Adrenal gland (tissue), 12 donors: Measurements from ENCODE around the gene PIGN. TPM values are rescaled to one million over a fixed set of nuclear protein-coding genes. Genes with fewer than 3 reads are reported as not detected.

ENCODE experiments used
- DNase-seq, 7 donors: peaks; one replicate each; pipeline ENCODE4 v3.0.0-alpha.2; 2019 to 2020
- H3K27ac ChIP-seq, 5 donors: fragments of 200-600 bp; sonication (generic) in 4 of 5; 1 replicate in 3 of 5; 2 replicates in 2 of 5; pipeline versions ENCODE4 v1.5.1 to v1.8.0; 2016 to 2020; ENCODE audit warnings: mild to moderate bottlenecking in 1 of 5
- H3K27me3 ChIP-seq: fragments of 200-600 bp; 2 replicates; pipeline ENCODE4 v1.8.0; 2021
- H3K36me3 ChIP-seq, 2 donors: fragments of 200-600 bp; replicated peaks in 1 of 2; 1 replicate in 1 of 2; 2 replicates in 1 of 2; pipeline versions ENCODE4 v1.5.1 to v1.8.0; 2018 to 2022
- H3K4me1 ChIP-seq, 2 donors: fragments of 200-600 bp; replicated peaks in 1 of 2; 1 replicate in 1 of 2; 2 replicates in 1 of 2; pipeline versions ENCODE4 v1.5.1 to v1.8.0; 2018 to 2021
- H3K4me3 ChIP-seq, 4 donors: fragments of 200-600 bp; sonication (generic) in 3 of 4; one replicate each; pipeline ENCODE4 v1.5.1; 2016 to 2018
- H3K9me3 ChIP-seq, 3 donors: fragments of 200-600 bp; sonication (generic) in 1 of 3; replicated peaks in 1 of 3; 1 replicate in 2 of 3; 2 replicates in 1 of 3; pipeline versions ENCODE4 v1.5.1 to v1.8.0; 2016 to 2021
- POLR2A ChIP-seq, 2 donors: fragments of 450-650 bp; IDR thresholded peaks; one replicate each; pipeline ENCODE4 v1.6.1; 2017; ENCODE audit warnings: antibody characterized with exemption in 2 of 2, mild to moderate bottlenecking in 2 of 2, moderate library complexity in 1 of 2
- WGBS, 4 donors: extraction: QIAGEN DNeasy Blood & Tissue Kit in 2 of 4; methylation state at CpG; one replicate each; pipeline versions ENCODE4 v1.1.5 to v1.1.7; 2013 to 2017; 5-methylcytosine and 5-hydroxymethylcytosine counted together
- intact Hi-C, 2 donors: fragments of 100-400 bp; cut with DNase I; formaldehyde crosslinking; loops; one replicate each; pipeline versions ENCODE4 v1.14.1 to v1.15.0; 2022 to 2023
- polyA plus RNA-seq, 3 donors: library from polyadenylated mRNA; stranded (reverse); fragments of 200-250 nt in 2 of 3; fragments of 350-450 nt in 1 of 3; fragmentation: Illumina TruSeq in 1 of 3; extraction: RNeasy Lipid Tissue Mini Kit (QIAGEN cat#74804) in 1 of 3; gene quantifications; one replicate each; pipeline ENCODE4 v1.2.3, GENCODE V29; 2013 to 2014
- total RNA-seq, 9 donors: library from RNA; depleted of rRNA in 4 of 9; stranded (reverse); fragments of >200 nt in 4 of 9; fragments of 120-200 nt in 1 of 9; fragmentation: NEBNext Ultra II Directional in 1 of 9; extraction: Animal tissue kit (Norgen Biotek cat#: 25700) in 1 of 9; gene quantifications; one replicate each; pipeline versions ENCODE4 v1.1.0 to v1.2.4, GENCODE V29; 2013 to 2023
- TF ChIP-seq, protein P1 (sequence below), 6 experiments: fragments of 450-650 bp in 4 of 6; fragments of 200-600 bp in 2 of 6; sonication (generic) in 1 of 6; IDR thresholded peaks; 1 replicate in 5 of 6; 2 replicates in 1 of 6; pipeline versions ENCODE4 v1.5.1 to v1.8.0; 2016 to 2021; ENCODE audit warnings: antibody characterized with exemption in 6 of 6, mild to moderate bottlenecking in 2 of 6, moderate library complexity in 1 of 6
- donor health status: healthy with polysubstance abuse.
- donor health status: Bipolar disorder and iron deficiency.
- donor health status: DM: yes; HTN: yes; CAD: no.
- donor health status: DM: no; HTN: no; CAD: no.
- donor health status: DM: no; HTN: no; CAD: no.
- donor health status: DM: yes; HTN: yes; CAD: no.

The PIGN gene
- total and polyA plus RNA-seq, 12 donors = 4.4 to 50.5 (median 21.7) TPM

DNA sequence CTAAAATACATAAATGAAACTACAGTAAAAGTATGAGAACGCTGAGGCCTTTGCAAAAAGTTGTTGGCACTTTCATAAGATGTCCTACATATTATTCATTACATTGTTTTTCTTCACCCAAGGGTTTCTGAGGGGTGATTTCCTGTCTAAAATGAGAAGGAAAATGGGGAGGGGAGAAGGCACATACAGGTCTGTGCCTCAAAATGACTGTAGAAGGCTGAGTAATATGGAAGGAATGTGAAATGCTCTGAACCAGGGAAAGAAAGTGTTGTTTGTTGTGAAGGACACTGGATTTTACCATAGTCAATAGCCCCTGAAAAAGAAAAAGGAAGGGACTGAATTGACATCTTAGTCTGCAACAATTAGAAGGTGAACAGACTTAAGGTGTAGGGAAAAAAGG is 194.6 kb downstream of the PIGN start:
- intact Hi-C loops = no loop called here
- peaks cover 14 to 26% of the 10 kb centered on the region in 2 donors for H3K4me1 ChIP-seq
- WGBS, 4 donors = 49 to 77% (median 57%) methylated on average over 1 of the region's 1 CpG
- H3K36me3 ChIP-seq = no peaks in the 10 kb centered on the region
- TF ChIP-seq POLR2A (IDR thresholded peaks at IDR 0.05) = no peak
- TF ChIP-seq, protein P1, sequence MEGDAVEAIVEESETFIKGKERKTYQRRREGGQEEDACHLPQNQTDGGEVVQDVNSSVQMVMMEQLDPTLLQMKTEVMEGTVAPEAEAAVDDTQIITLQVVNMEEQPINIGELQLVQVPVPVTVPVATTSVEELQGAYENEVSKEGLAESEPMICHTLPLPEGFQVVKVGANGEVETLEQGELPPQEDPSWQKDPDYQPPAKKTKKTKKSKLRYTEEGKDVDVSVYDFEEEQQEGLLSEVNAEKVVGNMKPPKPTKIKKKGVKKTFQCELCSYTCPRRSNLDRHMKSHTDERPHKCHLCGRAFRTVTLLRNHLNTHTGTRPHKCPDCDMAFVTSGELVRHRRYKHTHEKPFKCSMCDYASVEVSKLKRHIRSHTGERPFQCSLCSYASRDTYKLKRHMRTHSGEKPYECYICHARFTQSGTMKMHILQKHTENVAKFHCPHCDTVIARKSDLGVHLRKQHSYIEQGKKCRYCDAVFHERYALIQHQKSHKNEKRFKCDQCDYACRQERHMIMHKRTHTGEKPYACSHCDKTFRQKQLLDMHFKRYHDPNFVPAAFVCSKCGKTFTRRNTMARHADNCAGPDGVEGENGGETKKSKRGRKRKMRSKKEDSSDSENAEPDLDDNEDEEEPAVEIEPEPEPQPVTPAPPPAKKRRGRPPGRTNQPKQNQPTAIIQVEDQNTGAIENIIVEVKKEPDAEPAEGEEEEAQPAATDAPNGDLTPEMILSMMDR (IDR thresholded peaks at IDR 0.05) = no peak
- H3K27me3 ChIP-seq = no peaks in the 10 kb centered on the region
- no peaks in the 10 kb centered on the region for H3K9me3 ChIP-seq
- no peak overlapping the region for H3K4me3 ChIP-seq
- peak overlapping the region in 3 of 5 donors; percentile 2 to 72 (median 71) for H3K27ac ChIP-seq
- DNase-seq = no peak

DNA sequence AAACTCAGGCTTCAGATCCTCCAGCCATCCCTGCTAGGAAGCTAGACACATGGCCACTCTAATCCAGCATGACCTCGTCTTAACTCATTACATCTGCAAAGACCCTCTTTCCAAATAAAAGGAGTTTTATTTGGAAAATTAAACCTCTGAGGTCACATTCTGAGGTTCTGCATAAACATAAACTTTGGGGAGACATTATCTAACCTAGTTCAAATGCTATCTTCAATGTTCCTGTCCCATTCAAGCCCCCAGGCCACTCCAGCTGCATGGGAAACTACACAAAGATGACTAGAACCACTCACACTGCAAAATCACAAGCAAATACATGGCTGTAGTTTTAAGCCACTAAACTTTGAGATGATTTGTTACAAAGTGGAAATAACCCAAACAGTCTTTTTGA is 195.0 kb downstream of the PIGN start:
- TF ChIP-seq POLR2A (IDR thresholded peaks at IDR 0.05) = no peak
- TF ChIP-seq, protein P1 (IDR thresholded peaks at IDR 0.05) = no peak
- WGBS, 4 donors = 86 to 100% (median 92%) methylated on average over 1 of the region's 1 CpG
- no peaks in the 10 kb centered on the region for H3K9me3 ChIP-seq
- H3K4me1 ChIP-seq = peaks cover 14 to 26% of the 10 kb centered on the region in 2 donors
- H3K27me3 ChIP-seq = no peaks in the 10 kb centered on the region
- no peak overlapping the region for H3K4me3 ChIP-seq
- no peaks in the 10 kb centered on the region for H3K36me3 ChIP-seq
- DNase-seq = no peak
- H3K27ac ChIP-seq = peak overlapping the region in 3 of 5 donors; percentile 2 to 72 (median 71)
- intact Hi-C loops = no loop called here

DNA sequence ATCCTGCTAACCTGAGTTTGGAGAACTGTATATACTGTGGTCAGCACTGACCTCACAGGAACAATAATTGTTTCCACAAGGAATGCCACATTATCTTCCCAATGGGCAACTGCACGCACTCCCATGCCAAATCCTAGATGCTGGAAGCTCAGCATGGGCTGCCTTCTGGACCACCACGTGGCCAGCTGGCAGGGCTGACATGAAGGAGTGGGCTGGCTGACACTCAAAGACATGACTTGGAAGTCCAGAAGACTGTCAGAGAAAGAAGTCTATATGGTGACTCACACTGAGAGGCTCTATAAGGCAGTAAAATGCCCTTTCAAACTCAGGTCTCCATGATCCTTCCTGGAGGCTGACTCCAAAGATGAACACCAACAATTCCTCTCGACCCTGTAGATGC is 195.7 kb downstream of the PIGN start:
- Histone ChIP-seq H3K36me3 (no peaks in the 10 kb centered on the region), H3K27me3 (no peaks in the 10 kb centered on the region), H3K9me3 (no peaks in the 10 kb centered on the region), H3K4me3 (no peak overlapping the region), H3K27ac (peak overlapping the region in 1 of 5 donors; percentile 71), H3K4me1 (peaks cover 14 to 26% of the 10 kb centered on the region in 2 donors)
- TF ChIP-seq, protein P1 (IDR thresholded peaks at IDR 0.05) = no peak
- TF ChIP-seq POLR2A (IDR thresholded peaks at IDR 0.05) = no peak
- DNase-seq = no peak
- intact Hi-C loops = no loop called here
- 72 to 88% (median 85%) methylated on average over 2 to 3 of the region's 3 CpGs for WGBS, 4 donors

Other genes with a start within 250 kb of the PIGN start
- gene RELCH, start 199 bp upstream of the PIGN start, total RNA-seq = 10 to 100 TPM; 15.6 to 45.5 (median 30.7) TPM
- gene RELCH, start 199 bp upstream of the PIGN start, polyA plus RNA-seq = 10 to 100 TPM; 16.7 to 25.0 (median 17.5) TPM
- gene TNFRSF11A, start 138.3 kb upstream of the PIGN start, total RNA-seq = 10 to 100 TPM in 1 of 9 donors, 1 to 10 TPM in 7, under 1 TPM in 1; 0.61 to 15.7 (median 5.4) TPM
- gene TNFRSF11A, start 138.3 kb upstream of the PIGN start, polyA plus RNA-seq = 1 to 10 TPM; 1.4 to 2.0 (median 1.8) TPM